Loucy (cell line): ENCODE results near the gene C10orf67.
"Not testable (repeated sequence)": the region's sequence is repeated elsewhere in the genome, so short reads cannot be mapped to it uniquely, and the experiment has no call there.

ENCODE experiments used
- H2AFZ ChIP-seq: fragments of 200-600 bp; sonication (generic); 2 replicates; pipeline ENCODE4 v1.6.0; 2016; ENCODE audit warnings: antibody characterized with exemption, mild to moderate bottlenecking, low read length, moderate library complexity
- H3F3A ChIP-seq: fragments of 200-600 bp; 2 replicates; pipeline ENCODE4 v1.6.0; 2016; ENCODE audit warnings: antibody characterized with exemption, low read depth, mild to moderate bottlenecking
- H3K27me3 ChIP-seq: fragments of 200-600 bp; sonication (generic); 2 replicates; pipeline ENCODE4 v1.6.1; 2014; ENCODE audit warnings: low read length, mild to moderate bottlenecking; ENCODE audit not compliant: insufficient read depth, poor library complexity, severe bottlenecking
- H3K36me3 ChIP-seq: fragments of 200-600 bp; sonication (generic); 2 replicates; pipeline ENCODE4 v1.6.1; 2016; ENCODE audit warnings: low read length; ENCODE audit not compliant: insufficient read depth
- H3K4me1 ChIP-seq: fragments of 200-600 bp; sonication (generic); 2 replicates; pipeline ENCODE4 v1.5.1; 2014; ENCODE audit warnings: low read length, mild to moderate bottlenecking; ENCODE audit not compliant: insufficient read depth, poor library complexity, severe bottlenecking
- H3K4me2 ChIP-seq: fragments of 200-600 bp; sonication (generic); 2 replicates; pipeline ENCODE4 v1.6.0; 2014; ENCODE audit warnings: antibody characterized with exemption, low read length, low read depth, mild to moderate bottlenecking; ENCODE audit not compliant: poor library complexity, severe bottlenecking
- H3K4me3 ChIP-seq: fragments of 200-600 bp; sonication (generic); 2 replicates; pipeline ENCODE4 v1.5.1; 2014; ENCODE audit warnings: low read length, mild to moderate bottlenecking, mixed read lengths; ENCODE audit not compliant: poor library complexity, severe bottlenecking
- H3K79me2 ChIP-seq: fragments of 200-600 bp; sonication (generic); 2 replicates; pipeline ENCODE4 v1.6.1; 2014; ENCODE audit warnings: low read length; ENCODE audit not compliant: insufficient read depth
- H3K9ac ChIP-seq: fragments of 200-600 bp; sonication (generic); 2 replicates; pipeline ENCODE4 v1.6.0; 2014; ENCODE audit warnings: mild to moderate bottlenecking, low read depth, low read length, moderate library complexity; ENCODE audit not compliant: poor library complexity, severe bottlenecking
- H3K9me2 ChIP-seq: fragments of 200-600 bp; sonication (generic); replicated peaks from 2 replicates; pipeline ENCODE4 v1.6.1; 2016; ENCODE audit warnings: low read depth, low read length, mixed read lengths
- H3K9me3 ChIP-seq: fragments of 200-600 bp; sonication (generic); 2 replicates; pipeline ENCODE4 v1.6.1; 2014; ENCODE audit warnings: mild to moderate bottlenecking, antibody characterized with exemption, low read length, low read depth; ENCODE audit not compliant: insufficient read depth
- H4K20me1 ChIP-seq: fragments of 200-600 bp; sonication (generic); 2 replicates; pipeline ENCODE4 v1.6.0; 2014; ENCODE audit warnings: antibody characterized with exemption, low read length, mild to moderate bottlenecking; ENCODE audit not compliant: insufficient read depth, poor library complexity, severe bottlenecking
- EZH2phosphoT487 ChIP-seq: fragments of 200-600 bp; IDR thresholded peaks from 2 replicates; pipeline ENCODE4 v1.6.1; 2018; ENCODE audit warnings: antibody characterized with exemption, mild to moderate bottlenecking, moderate library complexity, borderline replicate concordance
- TF ChIP-seq, protein P1 (sequence below): fragments of 200-600 bp; sonication (generic); conservative IDR thresholded peaks from 2 replicates; pipeline ENCODE4 v1.5.1; 2014; ENCODE audit warnings: mild to moderate bottlenecking, antibody characterized with exemption, low read length

C10orf67 gene

DNA sequence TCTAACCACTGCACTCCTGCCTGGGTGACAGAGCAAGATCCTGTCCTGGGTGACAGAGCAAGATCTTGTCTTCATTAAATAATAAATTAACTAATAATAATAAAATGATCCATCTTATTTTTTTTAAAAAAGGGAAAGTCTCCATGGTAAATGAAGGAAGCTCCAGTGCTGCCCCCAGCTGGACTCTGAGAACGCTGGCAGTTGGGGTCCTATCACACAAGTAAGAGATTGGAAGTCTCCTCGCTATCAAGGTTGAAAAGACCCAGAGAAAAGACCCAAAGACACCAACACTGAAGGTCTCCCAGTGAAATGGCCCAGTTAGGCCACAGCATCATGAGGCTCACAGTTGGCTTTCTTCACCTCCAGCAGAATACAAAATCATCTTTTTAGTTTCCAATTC lies 13.8 kb upstream of the C10orf67 start:
- Histone ChIP-seq H3K9ac (no peak overlapping the region), H3K9me2 (no peaks in the 10 kb centered on the region), H3K4me1 (no peaks in the 10 kb centered on the region), H3K36me3 (no peaks in the 10 kb centered on the region), H3F3A (no peaks in the 10 kb centered on the region), H2AFZ (no peak overlapping the region), H4K20me1 (no peaks in the 10 kb centered on the region), H3K79me2 (no peaks in the 10 kb centered on the region), H3K9me3 (no peaks in the 10 kb centered on the region), H3K27me3 (no peaks in the 10 kb centered on the region), H3K4me2 (no peak overlapping the region), H3K4me3 (no peak overlapping the region)
- TF ChIP-seq EZH2phosphoT487: no peak
- TF ChIP-seq, protein P1, sequence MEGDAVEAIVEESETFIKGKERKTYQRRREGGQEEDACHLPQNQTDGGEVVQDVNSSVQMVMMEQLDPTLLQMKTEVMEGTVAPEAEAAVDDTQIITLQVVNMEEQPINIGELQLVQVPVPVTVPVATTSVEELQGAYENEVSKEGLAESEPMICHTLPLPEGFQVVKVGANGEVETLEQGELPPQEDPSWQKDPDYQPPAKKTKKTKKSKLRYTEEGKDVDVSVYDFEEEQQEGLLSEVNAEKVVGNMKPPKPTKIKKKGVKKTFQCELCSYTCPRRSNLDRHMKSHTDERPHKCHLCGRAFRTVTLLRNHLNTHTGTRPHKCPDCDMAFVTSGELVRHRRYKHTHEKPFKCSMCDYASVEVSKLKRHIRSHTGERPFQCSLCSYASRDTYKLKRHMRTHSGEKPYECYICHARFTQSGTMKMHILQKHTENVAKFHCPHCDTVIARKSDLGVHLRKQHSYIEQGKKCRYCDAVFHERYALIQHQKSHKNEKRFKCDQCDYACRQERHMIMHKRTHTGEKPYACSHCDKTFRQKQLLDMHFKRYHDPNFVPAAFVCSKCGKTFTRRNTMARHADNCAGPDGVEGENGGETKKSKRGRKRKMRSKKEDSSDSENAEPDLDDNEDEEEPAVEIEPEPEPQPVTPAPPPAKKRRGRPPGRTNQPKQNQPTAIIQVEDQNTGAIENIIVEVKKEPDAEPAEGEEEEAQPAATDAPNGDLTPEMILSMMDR: peak; percentile 23; the same call in 1 of the 2 replicates

DNA sequence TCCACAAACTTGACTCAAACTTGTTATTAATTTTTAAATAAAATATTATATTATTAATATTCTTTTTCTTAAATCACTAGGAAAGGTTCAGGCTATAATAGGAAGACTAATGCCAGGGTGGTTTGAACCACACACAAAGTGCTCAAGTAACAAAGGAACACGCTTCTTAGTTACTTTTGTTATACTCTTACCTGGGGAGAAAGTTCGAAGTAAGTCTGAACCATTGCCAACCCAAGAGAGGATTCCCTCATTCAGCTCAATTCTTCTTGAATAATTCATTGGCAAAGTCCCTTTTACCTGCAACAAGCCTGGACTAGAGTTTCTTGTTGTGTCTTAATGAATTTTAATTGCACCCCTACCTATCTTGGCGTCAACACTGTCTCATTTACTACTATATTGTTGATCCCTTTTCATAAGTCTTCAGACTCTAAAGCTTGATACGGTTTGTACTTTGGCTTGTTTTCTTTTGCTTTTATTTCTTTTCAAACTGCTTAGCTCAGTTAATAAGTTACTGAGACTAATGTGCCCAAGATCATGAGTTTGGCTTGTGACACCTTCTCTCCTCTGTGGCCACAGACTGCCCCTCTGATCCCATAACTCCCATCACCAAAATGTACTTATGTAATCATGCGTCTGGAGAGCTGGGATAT lies 10.2 kb upstream of the C10orf67 start:
- no peaks in the 10 kb centered on the region for H3F3A ChIP-seq
- H2AFZ ChIP-seq: no peak overlapping the region
- TF ChIP-seq EZH2phosphoT487: no peak
- TF ChIP-seq, protein P1: no peak

DNA sequence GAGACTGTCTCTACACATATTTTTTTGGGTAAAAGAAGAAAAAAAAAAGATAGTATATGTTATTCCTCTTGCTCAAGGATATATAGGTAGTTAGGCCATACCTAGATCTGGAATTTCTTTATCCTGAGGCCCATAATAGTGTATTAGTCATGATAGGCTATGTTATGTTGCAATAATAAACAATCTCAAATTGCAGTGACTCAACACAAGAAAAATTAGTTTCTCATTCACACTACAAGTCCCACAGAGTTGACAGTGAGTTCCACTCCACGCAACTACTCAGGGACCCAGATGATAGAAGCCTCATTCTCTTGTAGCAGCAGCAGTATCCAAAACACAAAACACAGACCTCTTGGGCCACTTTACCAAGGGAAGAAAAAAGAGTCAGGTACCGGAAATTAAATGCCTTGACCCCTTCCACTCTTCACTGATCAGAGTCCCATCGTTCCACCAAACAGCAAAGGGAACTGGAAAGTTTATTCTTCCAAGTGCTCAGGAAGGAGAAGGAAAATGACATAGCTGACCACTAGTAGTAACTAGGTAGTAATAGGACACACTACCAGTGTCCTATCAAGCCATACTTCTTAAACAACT lies 7.4 kb upstream of the C10orf67 start:
- Histone ChIP-seq H3K4me3 (no peak overlapping the region), H2AFZ (no peak overlapping the region), H4K20me1 (no peaks in the 10 kb centered on the region), H3K36me3 (no peaks in the 10 kb centered on the region), H3K9ac (no peak overlapping the region), H3K9me2 (no peaks in the 10 kb centered on the region), H3K9me3 (no peaks in the 10 kb centered on the region), H3K4me2 (no peak overlapping the region), H3K79me2 (no peaks in the 10 kb centered on the region), H3K4me1 (no peaks in the 10 kb centered on the region), H3K27me3 (no peaks in the 10 kb centered on the region), H3F3A (no peaks in the 10 kb centered on the region)
- TF ChIP-seq, protein P1: no peak
- TF ChIP-seq EZH2phosphoT487: no peak

More for the DNA sequence above, 10.2 kb upstream of the C10orf67 start:
- no peak overlapping the region for H3K4me3 ChIP-seq
- no peaks in the 10 kb centered on the region for H3K36me3 ChIP-seq
- H3K9ac ChIP-seq: no peak overlapping the region
- H3K4me2 ChIP-seq: no peak overlapping the region
- no peaks in the 10 kb centered on the region for H3K4me1 ChIP-seq
- H3K9me3 ChIP-seq: no peaks in the 10 kb centered on the region
- H3K9me2 ChIP-seq: no peaks in the 10 kb centered on the region
- no peaks in the 10 kb centered on the region for H3K27me3 ChIP-seq
- no peaks in the 10 kb centered on the region for H3K79me2 ChIP-seq
- no peaks in the 10 kb centered on the region for H4K20me1 ChIP-seq

DNA sequence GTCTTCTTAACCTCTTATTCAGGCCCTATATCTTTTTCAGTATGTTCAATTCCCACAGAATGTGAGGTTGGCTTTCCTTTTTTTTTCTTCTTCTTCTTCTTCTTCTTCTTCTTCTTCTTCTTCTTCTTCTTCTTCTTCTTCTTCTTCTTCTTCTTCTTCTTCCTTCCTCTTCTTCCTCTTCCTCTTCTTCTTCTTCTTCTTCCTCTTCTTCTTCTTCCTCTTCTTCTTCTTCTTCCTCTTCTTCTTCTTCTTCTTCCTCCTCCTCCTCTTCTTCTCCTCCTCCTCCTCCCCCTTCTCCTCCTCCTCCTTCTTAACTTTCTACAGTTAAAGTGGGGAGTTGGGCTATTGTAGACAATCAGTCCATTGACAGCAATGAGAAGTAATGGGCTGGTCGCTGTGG lies 6.1 kb upstream of the C10orf67 start:
- not testable (repeated sequence) for H3K4me3 ChIP-seq, H2AFZ ChIP-seq, H3K9me3 ChIP-seq, H3K36me3 ChIP-seq, H3K79me2 ChIP-seq, H3F3A ChIP-seq, H3K27me3 ChIP-seq, H3K4me1 ChIP-seq, H3K9me2 ChIP-seq, H3K4me2 ChIP-seq, H4K20me1 ChIP-seq, H3K9ac ChIP-seq
